ENCODE data around the gene FGD2.

GRCh38 chr6:37014667-37015066 is 9.2 kb downstream of the FGD2 start:
- TF ChIP-seq POLR2A (IDR thresholded peaks at IDR 0.05) (no peak), CTCF (IDR thresholded peaks at IDR 0.05) (no peak)
